IPS-NIHi11 (cell line): Measurements from ENCODE around the gene MYH11.
"Not testable (repeated sequence)": the region's sequence is repeated elsewhere in the genome, so short reads cannot be mapped to it uniquely, and the experiment has no call there.

Experiments used
- DNase-seq: peaks from one replicate; pipeline ENCODE4 v3.0.0; 2012; ENCODE audit warnings: mixed read lengths, low spot score

Gene MYH11

DNA sequence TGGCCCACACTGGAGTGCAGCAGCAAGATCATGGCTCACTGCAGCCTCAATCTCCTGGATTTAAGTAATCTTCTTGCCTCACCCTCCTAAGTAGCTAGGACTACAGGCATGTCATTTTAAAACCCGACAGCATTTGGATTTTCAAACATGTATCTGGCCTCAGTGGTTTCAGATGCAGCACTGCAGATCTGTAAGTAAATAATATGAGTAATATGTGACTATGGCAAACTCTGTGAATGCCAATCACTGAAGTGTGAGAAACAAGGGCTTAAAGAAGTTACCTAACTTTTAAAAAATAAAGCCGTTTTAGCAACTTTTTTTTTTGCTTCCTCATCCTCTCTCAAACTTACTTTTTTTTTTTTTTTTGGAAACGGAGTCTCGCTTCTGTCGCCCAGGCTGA, 19.7 kb upstream of the MYH11 start:
- no peak for DNase-seq

- DNase-seq: peak; percentile 60
Observed at GRCh38 chr16:15874745-15875314, 18.0 kb upstream of the MYH11 start.

GRCh38 chr16:15873737-15874136, 16.9 kb upstream of the MYH11 start:
- DNase-seq: no peak

DNA sequence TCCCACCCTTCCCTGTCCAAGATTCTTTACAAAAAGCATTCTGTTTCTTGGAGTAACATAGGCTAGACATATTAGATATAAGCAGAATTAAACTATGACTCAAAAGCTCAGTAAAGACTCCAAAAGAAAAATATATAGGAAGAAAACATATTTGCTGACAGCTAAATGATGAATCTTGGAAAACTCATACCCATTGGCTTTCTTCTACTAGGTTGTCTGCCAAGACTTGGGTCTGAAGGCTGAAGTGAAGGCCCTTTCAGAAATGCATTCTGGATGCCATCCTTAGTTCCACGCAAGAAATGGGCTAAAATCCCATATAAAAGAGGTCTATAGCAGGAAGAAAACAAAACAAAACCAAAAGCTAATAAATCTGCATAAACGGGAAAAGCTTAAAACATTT, 16.5 kb upstream of the MYH11 start:
- no peak for DNase-seq

DNA sequence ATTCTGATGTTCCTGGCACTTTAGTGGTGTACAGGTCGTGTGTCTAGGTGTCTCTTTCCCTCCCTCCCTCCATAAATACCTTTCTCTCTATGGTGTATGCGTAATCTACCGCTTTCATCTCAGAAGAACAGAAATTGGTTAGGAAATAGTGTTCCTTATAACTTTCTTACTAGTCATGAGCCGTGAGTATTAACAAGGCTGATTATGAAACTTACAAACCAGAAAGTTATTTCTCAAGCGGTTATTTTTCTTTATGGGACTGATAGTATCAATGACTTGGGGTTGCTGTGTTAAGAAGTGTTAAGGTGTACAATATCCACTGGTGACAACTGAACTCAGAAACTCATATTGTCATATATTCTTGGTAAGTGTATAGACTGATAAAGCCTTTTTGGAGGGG, 13.2 kb upstream of the MYH11 start:
- DNase-seq: no peak

- no peak for DNase-seq
Observed at GRCh38 chr16:15866451-15866850, 9.6 kb upstream of the MYH11 start.

DNA sequence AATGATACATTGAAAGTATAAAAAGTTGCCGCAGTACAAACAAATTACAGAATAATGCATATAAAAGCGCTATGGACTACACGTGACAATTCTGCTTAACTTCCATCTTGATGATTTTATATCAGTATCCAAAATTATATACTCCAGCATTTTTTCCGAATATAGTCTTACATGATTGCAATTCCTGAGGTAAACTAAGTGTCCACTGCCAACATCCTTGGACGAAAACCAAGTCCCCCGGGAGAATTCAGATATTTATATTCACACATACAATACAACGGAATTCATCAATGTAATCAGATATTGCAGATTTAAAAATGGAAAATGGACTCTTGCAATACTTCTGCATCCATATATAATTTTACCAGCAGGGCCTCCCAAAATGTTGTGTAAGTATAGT, 8.9 kb upstream of the MYH11 start:
- no peak for DNase-seq

DNA sequence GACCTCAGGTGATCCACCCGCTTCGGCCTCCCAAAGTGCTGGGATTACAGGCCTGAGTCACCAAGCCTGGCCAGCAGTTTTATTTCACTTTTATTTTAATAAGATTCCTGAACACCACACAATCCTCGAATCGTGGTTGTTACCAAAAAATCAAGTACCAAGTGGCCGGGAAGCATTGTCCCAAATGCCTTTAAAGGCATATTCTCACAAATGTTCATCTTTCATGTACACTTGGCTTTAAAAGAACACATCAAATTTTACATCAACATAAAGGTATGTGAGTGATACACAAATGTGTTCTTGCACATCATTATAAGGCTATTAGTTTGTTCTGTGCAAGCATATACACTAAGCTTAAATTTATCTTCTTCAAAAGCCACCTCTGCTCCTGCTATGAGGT, 8.1 kb upstream of the MYH11 start:
- DNase-seq: no peak

GRCh38 chr16:15861996-15862395, 5.2 kb upstream of the MYH11 start:
- DNase-seq: no peak

DNA sequence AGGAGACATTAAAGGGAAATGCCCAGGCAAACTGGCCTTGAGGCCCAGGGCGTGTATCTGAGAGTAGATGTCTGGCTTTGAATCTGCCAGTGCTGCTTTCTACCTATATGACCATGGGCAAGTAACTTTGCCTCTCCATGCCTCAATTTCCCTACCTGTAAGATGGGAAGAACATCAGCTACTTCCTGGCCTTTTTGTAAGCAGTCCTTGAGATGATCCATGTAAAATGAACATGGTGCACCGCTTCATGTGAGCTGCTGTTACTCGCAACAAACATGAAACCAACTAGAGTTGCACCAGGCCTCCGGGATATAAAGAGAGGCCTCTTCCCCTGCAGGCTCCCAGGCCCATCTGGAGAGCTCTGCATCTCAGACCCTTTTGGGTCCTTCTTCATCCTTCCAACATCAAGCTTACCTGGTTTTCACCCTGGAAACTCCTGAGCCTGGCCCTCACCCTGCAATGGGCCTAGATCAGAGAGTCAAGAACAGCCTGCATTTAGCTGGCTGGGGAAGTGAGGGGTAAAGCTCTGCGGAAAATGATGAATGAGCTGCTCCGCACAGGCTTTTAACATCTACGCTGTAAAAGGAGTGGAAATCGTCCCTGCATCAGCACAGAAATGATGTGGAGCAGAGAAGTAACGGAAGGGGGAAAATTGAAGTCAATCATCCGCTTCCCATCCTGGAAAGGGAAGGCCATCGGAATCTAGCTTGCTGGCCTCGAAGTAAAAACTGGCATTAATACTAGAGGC, 2.3 kb upstream of the MYH11 start:
- no peak for DNase-seq

DNA sequence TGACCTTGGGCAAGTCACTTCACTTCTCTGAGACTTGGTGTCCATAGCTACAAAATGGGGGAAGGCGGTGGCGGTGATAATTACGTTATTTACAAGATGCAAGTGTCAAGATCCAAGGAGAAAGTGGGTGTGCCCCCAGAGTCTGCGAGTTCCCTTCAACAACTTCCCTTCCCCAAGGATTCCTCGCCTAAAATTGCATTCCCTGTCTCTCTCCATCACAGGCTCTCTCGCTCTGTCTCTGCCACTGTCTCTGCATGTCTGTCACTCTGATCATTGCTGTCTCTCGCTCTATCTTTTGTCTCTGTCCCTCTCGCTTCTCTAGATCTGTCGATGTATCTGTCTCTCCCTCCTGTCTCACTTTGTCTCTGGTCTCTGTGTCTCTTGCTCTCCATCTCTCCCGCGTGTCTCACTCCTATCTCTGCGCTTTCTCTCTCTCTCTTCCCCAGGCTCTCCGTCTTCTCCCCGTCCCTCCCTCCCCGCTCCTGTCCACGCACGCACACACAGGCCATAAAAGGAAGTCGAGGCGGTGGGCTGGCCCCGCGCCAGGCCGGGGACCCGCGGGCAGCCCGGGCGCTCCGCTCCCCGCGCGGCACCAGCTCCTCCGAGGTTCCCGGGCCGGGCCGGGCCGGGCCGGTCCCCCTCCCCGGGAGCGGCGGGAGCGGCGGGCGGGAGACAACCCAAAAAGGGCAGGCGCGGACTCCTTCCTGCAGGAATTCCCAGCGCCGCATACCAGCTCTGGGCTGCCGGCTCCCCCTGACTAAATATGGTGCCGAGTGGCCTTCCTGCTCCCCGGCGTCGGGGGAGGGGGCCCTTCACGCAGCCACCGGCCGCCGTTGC, 1.1 kb upstream of the MYH11 start:
- peak; percentile 84 for DNase-seq

GRCh38 chr16:15856182-15856581, 646 bp downstream of the MYH11 start:
- no peak for DNase-seq

DNA sequence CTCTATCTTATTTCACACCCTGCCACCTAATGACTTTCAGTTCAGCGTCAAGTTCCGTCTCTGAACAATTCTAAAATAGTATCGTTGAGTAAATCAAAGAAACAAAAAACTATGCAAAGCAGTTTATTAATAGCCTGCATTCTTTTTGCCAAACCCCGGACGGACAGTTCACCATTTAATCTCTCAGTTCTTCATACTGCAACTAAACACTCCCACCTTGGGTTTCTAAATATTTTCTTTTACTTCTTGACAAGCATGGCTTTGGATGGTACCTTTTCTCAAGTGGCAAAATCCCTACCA, 1.2 kb downstream of the MYH11 start:
- DNase-seq: no peak

DNA sequence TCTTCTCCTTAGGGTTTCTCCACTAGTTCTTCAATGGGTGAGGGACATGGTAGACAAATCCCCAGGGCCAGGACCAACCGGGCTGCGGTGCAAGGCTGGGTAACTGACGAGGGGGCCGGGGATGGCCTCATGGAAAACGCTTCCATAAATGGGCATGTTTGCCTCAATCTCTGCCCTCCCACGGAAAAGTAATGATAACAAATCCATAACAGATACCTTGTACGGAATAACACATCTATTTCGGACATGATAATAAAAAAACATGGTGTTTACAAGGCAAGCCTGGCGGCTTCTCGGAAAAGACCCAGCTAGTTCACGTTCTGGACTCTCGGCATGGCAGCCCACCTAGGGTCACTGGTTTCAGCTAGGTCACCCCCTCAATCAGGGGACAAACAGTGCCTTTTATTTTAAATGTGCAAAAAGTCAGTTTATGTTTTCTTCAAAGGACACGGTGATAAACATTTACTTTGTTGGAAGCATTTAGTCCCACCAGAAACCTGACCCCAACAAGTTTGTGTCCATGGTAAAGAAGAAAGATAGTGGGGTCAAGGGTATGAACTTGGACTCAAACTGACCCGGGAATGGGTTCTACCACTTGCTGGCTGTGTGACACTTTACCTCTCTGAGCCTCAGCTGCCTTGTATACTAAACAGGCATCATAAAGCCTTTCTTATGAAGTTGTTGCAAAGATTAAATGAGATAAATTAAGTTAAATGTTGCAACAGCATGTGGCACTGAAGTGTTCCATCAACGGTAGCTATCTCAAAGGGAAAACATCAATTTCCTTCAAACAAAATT, 1.7 kb downstream of the MYH11 start:
- no peak for DNase-seq

DNA sequence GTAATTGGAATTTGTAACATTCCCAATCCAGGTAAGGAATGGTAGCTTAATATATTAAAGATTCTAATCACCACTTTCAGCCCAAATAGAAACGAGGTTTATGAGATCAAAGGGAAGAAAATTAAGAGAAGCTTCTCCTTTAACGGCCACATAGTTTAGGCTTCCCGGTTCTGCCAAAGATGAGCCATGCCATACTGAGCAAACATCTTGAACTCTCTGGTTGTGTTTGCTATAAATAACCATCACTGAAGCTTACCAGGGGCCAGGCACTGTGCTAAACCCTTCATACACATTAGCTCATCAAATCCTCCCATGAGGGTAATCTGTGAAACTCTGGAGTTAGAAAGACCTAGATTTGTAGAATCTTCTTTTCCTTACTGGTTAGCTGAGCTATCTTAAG, 2.8 kb downstream of the MYH11 start:
- no peak for DNase-seq

- DNase-seq: no peak
Observed at GRCh38 chr16:15853021-15853420, 3.8 kb downstream of the MYH11 start.

DNA sequence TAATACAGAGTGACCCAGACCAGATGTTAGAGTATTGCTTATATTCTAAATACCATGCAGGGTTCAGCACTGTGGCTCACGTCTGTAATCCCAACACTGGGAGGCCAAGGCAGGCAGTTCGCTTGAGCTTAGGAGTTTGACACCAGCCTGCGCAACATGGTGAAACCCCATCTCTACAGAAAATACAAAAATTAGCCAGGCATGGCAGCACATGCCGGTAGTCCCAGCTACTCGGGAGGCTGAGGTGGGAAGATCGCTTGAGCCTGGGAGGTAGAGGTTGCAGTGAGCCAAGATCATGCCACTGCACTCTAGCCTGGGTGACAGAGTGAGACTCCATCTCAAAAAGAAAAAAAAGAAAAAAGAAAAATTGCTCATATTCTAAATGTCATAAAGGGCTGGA, 6.3 kb downstream of the MYH11 start:
- not testable (repeated sequence) for DNase-seq

DNA sequence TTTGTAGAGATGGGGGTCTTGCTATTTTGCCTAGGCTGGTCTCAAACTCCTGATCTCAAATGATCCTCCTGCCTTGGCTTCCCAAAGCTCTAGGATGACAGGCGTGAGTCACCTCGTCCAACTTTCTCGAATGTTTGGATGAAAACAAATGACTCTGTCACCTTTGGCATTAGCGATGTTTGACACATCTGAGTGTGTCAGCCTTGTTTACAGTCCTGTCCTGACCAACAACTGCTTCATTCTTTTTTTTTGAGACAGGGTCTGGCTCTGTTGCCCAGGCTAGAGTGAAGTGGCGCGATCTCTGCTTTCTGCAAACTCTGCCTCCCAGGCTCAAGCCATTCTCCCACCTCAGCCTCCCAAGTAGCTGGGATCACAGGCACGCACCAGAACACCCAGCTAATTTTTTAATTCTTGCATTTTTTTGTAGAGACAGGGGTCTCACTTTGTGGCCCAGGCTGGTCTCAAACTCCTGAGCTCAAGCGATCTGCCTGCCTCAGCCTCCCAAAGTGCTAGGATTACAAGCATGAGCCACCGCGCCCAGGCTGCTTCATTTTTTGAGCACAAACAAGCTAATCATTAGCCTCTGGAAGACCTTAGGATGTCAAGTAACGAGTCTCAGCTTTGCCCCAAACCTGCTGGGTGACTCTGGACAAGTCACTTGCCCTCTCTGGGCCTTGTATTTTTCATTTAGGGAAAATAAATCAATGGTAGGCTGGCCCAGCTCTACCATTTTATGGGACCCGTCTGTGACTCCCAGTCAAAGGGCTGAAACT, 7.4 kb downstream of the MYH11 start:
- no peak for DNase-seq

DNA sequence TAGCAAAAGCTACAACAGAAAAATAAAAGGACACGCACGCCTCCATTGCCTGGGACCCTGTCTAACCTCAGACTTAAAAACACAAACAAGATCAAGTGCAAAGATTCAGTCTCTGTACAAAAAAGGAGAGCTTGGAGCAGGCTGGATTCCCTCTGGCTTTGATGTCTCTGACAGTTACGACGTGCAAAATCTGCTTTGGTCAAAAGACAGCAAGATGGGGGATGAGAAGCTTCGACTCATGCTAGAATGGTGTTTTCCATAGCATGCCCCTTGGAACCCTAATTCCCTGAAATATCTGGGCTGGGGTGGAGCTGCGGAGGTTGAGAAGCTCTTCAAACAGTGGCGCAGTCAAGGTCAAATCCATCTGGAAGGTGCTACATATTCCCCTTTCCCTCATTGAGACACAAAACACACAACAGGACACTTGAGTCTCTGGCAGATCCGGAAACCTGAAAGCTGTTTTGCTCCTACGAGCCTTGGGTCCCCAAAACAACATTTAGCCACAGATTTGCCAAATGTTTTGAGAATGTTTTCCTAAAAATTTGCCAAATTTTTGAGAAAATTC, 9.1 kb downstream of the MYH11 start:
- DNase-seq: no peak

DNA sequence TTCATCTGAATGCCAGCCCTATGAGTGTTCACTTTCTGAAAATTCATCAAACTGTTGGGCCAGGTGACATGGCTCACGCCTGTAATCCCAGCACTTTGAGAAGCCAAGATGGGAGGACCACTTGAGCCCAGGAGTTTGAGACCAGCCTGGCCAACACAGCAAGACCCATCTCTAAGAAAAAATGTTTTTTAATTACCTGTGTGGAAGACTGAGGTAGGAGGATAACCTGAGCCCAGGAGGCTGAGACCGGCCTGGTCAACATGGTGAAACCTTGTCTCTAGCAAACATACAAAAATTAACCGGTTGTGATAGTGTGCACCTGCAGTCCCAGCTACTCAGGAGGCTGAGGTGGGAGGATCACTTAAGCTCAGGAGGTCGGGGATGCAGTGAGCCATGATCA, 10.3 kb downstream of the MYH11 start:
- no peak for DNase-seq

- DNase-seq: no peak
Observed at GRCh38 chr16:15843635-15844279, 13.1 kb downstream of the MYH11 start.
